KBM-7 (cell line): ENCODE data around the gene TMEM236.
"Not testable (repeated sequence)": the region's sequence is repeated elsewhere in the genome, so short reads cannot be mapped to it uniquely, and the experiment has no call there.

Source experiments
- DNase-seq: peaks from one replicate; pipeline ENCODE4 v3.0.0-alpha.2; 2015
- in situ Hi-C: fragments of 300-500 bp; cut with MboI; formaldehyde crosslinking; loops from 2 replicates; pipeline ENCODE4 v1.14.3; 2020; ENCODE audit warnings: low sequenced_read_pairs, low pct_unique_long_range_greater_than_20kb, mixed read lengths

Gene TMEM236, protein sequence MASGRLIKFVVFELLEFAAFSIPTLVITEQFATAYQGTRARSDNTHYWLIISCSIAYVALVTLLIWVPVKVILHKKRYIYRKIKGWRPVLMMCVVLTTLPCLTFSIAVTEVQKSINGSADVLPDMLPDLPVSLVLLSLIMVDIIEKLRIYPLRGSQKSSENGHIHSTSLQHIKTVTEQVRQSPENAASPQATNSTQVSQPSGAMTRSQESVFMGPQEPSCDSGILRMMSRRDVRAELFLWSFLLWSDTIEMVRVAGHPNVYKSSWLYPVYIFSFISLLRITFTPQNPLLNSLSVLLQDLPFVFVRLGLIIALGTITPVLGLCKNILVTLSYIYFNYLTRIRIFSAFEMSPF

DNA sequence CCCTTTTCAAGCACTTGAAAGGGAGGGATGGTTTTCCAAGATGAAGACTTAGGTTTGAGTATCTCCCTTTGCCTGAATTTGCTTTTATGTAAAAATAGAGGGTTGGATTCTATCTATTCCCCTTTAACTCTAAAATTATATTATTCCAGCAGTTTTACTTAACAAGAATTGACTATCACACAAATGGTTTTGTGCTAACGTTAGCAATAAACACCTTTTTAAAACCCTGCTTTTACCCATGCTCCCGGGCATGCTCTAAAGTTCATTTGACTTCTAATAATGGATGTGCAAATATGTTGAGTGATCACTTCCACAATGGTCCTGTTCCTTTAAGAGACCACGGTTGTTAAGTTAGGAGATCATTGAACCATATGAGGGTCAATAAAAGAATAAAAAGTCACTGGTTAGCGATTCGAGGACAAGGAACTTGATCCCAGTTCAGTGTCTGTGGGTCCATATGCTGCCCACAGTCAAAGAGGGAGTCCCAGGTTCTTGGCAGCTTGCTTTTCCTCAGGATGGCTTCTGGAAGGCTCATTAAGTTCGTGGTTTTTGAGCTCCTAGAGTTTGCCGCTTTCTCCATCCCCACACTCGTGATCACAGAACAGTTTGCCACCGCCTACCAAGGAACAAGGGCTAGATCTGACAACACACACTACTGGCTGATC lies at the start of gene TMEM236:
TMEM236 (plus strand) TSS at position 421 of the 665 bp plus-strand sequence; CDS start at position 516, 95 bp downstream.
- DNase-seq = no peak
- in situ Hi-C loops = no loop called here

DNA sequence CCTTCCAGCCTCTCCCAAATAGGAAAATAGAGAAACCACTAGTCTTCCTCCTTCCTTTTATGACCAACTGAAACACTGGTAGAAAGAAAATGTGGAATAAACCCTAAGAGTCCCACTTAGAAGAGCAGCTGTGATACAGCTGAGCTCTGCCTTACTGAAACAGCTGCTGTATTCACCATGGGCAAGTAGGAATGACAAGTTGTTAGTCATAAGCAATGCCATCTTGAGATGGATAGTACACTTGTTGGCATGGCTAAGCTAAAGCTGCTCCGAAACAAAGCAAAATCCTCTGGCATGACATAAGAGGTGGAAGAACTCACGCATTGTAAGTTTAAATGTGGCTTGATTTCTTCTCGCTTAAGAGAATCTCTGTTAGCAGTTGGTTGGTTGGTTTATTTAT lies 48.3 kb upstream of the TMEM236 start:
- in situ Hi-C loops = no loop called here
- no peak for DNase-seq

DNA sequence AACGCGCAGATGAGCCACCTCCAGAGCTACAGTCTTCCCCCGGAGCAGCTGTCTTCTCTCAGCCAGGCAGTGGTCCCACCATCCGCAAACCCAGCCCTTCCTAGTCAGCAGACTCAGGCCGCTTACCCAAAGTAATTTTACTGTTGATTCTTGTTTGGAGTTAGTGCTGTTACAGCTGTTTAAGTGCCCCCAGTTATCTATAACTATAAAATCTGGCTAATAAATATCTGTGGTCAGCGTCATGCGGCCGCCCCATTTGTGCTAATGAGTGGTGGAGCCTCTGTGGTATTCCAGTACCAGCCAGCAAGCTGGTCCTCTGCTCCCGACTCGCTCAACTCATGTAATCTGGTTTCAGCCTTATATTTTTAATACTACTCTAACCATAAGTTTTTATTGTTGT lies 43.2 kb upstream of the TMEM236 start:
- in situ Hi-C loops = no loop called here

DNA sequence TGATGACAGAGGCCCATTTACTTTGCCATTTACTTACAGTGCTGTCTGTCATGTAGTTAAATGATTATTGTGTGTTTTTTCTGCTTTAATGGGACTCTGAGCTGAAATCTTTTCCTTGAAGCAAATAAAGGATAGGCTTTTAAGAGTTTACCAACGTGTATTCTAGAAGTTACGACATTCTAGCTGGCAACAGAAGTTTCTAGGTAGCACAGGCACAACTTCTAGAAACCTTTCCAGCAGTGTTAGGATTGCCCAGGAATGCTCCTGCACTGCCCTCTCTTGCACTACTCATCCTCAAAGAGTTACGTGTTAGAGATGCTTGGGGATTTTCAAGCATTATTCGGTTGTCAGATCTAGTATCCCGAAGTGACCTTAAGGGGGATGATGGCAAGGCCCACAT lies 42.5 kb upstream of the TMEM236 start:
- DNase-seq = no peak
- in situ Hi-C loops = no loop called here

More for the DNA sequence above, 43.2 kb upstream of the TMEM236 start:
- DNase-seq = no peak

DNA sequence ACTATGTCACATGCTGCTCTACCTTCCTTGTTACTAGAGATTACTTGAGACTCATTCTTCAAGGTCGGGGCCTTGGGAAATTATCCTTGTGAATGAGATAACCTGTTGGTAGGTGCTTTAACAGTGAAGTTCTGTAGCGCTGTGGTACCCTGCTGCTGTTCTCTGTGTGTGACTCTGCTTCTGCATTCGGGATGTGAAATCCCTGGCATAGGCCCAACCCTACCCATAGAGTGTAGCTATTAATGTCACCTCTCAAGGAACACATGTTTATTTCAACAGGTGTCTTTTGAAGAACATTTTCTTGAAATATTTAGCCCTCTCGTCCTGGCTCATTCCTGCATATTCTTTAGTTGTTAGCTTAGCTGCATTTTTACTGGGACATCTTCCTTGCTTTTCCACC lies 41.8 kb upstream of the TMEM236 start:
- DNase-seq = no peak
- in situ Hi-C loops = no loop called here

DNA sequence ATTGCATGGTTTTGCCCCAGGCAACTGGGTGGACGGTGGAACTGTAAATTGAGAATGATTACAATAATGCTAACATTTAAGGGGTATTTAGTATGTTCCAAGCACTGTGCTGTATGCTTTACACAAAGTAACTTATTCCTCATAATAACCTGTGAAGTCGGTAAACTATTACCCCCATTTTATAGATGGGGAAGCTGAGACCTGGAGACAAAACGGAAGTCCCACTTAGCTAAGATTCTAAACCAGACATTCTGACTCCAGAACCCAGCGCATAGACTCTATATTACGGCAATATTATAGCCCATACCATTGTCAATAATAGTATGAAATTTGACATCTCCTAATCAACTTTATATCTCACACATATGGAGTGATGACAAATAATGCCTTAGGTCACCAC lies 39.9 kb upstream of the TMEM236 start:
- no peak for DNase-seq
- in situ Hi-C loops = no loop called here

DNA sequence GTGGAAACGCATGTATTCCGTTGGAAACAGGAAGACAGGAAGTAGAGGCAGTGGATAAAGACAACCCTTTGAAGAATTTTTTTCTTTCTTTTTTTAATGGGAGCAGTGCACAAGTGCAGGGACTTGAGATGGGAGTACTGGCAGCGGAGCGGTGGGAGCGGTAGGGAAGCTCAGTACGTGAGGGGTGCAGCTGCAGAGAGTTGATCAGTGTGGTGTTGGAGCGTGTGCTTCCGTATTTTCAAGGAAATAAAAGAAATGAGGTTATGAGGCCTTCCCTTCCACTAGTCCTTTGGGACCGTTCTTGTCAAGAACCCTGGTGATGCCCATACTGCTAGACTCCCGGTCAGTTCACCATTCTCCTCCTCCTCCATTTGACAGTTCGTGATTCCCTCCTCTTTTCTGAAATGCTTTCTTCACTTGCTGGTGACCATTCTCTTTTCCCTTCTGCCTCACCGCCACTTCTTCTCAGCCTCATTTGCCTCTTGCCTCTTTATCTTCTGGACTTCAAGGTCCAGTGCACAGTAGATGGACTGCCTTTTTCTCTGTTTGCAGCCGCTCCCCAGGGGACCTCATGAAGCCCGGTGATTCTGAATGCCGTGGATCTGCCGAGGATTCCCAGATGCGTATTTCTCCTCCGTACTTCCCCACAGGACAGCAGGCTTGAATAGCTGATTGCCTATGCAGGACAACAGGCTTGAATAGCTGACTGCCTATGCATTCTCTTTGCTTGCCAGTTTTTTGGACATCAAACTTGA lies 39.1 kb upstream of the TMEM236 start:
- DNase-seq = no peak
- in situ Hi-C loops = no loop called here

DNA sequence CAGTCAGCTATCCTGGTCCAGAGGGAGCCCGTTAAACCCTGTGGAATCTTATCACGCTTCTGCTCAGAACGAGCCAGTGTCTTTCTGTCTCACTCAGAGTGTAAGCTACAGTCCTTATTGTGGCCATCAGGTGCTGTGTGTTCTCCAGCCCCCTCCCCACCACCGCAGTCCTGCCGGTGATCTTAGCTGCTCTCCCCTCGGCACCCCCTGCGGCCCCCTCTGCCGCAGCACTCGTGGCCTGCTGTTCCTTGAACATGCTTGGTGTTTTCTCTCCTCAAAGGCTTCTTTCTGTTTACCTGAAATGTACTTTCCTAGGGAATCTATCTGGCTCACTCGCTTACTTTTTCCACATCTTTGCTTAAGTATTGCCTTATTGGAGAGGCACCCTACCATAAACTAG lies 38.2 kb upstream of the TMEM236 start:
- in situ Hi-C loops = no loop called here
- DNase-seq = no peak

DNA sequence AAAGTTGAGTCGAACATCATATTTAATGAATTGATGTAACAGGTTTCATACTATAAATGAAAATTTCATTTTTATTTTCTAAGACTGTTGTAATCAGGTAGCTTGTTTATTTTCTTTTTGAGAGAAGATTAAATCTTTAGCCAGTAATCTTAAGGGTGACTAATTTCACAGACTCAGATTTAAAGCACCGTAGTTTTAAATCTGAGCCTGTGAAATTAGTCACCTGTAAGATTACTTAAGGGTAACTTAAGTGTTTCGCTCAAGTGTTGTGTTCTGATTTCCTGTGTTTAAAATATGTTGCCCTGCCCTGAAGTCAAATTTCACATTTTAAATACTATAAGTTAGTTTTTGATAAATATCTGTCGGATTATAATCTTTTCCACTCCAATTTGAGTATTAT lies 35.8 kb upstream of the TMEM236 start:
- no peak for DNase-seq
- in situ Hi-C loops = no loop called here

DNA sequence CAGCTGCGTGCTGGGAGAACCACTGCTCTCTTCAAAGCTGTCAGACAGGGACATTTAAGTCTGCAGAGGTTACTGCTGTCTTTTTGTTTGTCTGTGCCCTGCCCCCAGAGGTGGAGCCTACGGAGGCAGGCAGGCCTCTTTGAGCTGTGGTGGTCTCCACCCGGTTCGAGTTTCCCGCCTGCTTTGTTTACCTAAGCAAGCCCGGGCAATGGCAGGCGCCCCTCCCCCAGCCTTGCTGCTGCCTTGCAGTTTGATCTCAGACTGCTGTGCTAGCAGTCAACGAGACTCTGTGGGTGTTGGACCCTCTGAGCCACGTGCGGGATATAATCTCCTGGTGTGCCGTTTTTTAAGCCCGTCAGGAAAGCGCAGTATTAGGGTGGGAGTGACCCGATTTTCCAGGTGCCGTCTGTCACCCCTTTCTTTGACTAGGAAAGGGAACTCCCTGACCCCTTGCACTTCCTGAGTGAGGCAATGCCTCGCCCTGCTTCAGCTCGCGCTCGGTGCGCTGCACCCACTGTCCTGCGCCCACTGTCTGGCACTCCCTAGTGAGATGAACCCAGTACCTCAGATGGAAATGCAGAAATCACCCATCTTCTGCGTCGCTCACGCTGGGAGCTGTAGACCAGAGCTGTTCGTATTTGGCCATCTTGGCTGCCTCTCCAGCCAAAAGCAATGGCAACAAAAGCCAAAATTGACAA lies 29.5 kb upstream of the TMEM236 start:
- in situ Hi-C loops, DNase-seq: not testable (repeated sequence)

DNA sequence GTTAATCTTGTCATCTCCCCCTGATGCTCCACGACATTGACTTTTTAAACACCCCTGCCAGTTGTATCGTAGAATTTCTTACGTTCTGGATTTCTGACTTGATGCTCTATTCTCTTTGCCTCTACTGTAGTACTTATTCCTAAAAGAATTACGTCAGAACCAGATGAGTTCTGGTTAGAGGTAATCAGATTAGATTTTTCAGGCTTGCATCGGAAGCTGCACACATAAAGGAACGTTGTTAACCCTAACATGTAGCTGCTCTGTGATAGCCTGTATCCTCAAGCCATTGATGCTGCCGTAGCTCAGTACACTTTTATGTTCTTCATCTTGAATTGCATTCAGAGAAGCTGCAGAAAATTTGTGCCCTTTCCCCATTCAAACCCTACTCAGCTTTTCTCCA lies 26.3 kb upstream of the TMEM236 start:
- in situ Hi-C loops = no loop called here
- no peak for DNase-seq

DNA sequence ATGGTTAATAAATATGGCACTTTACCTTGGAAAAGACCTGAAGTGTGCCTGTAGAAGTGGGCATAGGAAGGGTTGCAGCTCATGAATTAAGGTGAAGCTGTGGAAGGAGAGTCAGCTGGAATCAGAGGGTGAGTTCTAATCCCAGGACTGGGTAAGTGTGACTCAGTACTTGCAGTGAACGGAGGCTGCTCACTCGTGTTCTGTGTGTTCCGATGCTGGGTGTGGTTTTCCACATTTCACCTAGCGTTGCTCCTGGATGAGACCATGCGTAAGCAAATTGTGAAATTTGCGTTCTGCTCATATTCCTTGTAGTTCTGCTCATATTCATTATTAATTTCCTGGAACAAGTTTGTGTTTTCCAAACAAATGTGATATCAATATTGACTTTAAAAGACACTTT lies 22.4 kb upstream of the TMEM236 start:
- DNase-seq = no peak
- in situ Hi-C loops = no loop called here

DNA sequence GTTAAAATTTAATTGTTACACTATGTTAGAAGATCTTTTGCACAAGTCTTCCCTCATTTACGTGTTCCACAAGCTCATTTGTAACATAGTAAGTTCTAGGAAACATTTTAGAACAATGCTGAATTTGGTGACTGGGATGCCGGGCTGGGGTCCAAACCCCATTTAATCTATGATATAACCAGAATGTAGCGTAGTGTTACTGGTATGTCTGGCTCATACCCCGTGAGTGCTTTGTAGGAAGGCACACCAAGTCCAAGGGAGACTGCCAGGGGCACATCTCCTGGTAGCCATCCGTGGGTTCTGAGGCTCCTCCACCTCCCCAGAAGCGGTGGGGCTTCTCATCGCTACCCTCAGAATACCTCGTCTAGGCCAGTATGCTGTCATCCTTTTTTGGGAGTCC lies 21.3 kb upstream of the TMEM236 start:
- DNase-seq = no peak
- in situ Hi-C loops = no loop called here

DNA sequence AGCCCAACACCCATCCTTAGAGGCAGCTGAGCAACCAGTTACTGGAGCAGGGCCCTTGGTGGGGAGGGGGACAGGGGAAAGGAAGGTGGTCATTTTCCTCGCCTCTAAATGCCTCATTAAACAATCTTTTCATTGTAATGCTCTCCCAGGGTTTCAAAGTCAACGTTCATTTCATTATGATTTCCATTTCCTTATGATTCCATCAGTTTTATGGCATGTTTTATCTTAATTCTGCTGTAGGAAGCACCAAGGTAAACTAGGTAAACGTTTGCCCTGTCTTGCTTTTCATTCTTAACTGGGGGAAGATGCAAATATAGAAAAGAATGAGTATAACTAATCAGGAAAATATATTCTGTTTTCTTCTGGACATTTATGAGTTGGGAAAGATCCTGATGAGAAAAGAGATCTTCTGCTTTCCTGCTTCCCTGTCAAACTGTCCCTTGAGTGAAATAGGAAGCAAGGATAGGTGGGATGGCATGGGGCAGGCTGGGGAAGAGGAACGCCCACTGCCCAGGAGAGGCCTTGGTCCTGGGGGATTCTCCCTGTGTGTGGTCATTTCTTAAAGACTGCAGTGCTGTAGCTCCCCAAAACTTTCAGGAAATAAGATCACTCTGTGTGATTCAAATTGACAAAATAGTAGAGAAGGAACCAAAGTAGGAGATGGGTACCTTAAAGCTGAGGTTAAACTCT lies 20.5 kb upstream of the TMEM236 start:
- no peak for DNase-seq
- in situ Hi-C loops = no loop called here

DNA sequence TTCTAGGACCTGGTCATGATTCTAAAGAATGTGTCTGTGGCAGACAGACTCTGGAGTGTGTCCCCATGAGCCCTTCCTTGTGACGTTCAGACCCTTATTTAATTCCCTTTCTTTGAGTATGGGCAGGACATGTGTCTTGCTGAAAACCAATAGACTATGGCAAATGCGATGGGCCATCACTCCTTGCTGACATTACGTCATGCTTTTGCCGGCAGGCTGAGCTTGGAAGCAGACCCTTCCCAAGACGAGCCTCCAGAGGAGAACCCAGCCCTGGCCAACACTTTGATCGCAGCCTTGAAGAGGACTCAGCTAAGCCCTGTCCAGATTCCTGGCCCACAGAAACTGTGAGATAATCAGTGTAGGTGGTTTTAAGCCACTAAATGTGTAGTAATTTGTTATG lies 18.4 kb upstream of the TMEM236 start:
- in situ Hi-C loops = no loop called here
- no peak for DNase-seq

DNA sequence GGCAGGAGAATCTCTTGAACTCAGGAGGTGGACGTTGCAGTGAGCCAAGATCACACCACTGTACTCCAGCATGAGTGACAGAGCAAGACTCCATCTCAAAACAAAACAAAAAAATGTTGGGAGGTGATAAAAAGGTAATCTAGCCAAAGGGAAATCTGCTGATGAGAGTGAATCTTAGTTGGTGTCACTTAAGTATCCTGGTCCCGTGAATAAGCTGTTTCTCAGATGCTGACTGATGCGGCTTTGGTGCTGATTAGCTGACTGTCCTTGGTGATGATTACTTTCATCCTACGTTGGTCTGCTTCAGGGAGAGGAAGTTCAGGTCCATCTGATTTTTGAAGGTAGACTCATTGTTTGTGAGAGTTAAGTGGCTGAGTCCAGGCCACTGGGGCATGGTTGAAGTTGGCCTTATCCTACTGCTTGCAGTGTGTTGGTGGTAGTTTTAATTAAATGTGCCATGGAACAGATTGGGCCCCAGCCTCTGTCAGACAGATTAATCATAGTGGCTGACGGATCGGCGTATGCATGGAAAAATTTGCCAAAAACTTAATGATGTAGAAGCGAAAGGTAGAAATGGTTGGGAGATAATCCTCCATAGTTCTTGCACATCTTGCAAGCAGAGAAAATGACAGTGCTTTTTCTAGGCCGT lies 17.4 kb upstream of the TMEM236 start:
- in situ Hi-C loops = no loop called here
- no peak for DNase-seq

DNA sequence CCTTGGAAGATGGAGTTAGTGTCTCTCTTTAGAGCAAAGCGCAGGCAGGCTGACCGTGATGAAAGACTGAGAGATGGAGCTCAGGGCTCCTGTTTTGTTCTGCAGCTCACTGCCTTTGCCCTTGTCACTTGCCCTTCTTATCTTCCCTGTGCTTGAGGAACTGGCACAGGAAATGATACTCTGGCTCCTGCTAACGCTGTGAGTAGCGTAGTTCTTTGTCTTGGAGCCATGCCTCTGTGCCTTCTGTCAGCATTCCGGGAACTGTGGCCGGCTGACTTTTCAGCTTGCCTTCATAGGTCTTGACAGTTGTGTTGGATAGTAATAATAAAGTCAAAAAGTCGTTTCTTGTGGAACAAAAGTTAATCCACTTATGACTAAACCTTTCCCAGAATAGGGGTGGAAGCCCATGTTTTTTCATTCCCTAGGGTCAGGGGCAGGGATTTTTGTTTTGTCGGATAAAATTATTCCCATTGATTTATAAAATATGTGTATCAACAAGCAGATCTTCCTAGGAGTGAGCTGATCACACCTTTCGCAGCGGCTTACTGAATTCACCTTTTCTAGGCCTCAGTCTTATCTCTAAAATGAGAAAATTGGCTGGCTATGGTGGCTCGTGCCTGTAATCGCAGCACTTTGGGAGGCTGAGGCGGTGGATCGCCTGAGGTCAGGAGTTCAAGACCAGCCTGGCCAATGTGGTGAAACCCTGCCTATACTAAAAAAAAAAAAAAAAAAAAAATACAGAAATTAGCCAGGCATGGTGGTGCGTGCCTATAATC lies 16.6 kb upstream of the TMEM236 start:
- peak; percentile 26 for DNase-seq
- in situ Hi-C loops = no loop called here

DNA sequence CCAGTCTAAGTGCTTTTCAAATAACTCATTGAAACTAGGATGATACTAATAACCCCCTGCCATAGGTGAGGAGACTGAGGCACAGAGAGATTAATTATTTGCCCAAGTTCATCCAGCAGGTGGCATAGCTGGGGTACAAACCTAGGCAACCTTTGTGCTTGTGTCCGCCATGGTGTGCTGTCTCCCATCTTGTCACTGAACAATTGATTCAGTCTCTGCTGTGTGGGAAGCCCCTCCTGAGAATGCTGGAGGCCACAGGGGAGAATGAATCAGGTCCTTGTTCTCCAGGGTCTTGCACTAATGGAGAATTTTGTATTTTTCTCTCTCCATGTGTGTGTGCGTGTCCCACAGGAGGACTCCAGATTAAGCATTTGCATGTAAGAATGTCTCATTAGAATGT lies 15.8 kb upstream of the TMEM236 start:
- no peak for DNase-seq
- in situ Hi-C loops = no loop called here
